HG02642 (cell line): Measurements from ENCODE around the gene NLGN1.
"Not testable (repeated sequence)": the region's sequence is repeated elsewhere in the genome, so short reads cannot be mapped to it uniquely, and the experiment has no call there.

ENCODE experiments used
- ATAC-seq: cut with Tn5 transposase; IDR thresholded peaks from one replicate; pipeline ENCODE4 v1.9.1; 2021; ENCODE audit warnings: mild to moderate bottlenecking; ENCODE audit not compliant: unreplicated experiment, poor library complexity

NLGN1 gene

DNA sequence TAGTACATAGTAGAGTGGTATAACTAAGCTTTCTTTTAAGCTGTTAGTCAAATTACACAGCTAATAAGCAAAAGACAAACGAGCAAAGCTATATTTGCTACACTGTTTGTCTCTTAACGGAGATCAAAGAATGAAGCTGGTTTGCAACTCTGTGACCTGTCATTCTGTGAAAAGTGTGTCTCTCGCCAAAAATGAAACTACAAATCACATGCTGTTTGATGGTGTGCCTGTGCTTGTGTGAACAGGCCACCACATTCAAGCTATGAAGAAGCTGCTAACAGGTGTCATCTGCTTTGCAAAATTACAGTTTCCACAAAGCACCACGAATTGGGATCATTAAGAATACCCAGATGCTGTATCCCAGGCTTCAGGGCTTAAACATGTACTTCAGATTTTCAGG is 793.8 kb downstream of the NLGN1 start:
- ATAC-seq: no peak

DNA sequence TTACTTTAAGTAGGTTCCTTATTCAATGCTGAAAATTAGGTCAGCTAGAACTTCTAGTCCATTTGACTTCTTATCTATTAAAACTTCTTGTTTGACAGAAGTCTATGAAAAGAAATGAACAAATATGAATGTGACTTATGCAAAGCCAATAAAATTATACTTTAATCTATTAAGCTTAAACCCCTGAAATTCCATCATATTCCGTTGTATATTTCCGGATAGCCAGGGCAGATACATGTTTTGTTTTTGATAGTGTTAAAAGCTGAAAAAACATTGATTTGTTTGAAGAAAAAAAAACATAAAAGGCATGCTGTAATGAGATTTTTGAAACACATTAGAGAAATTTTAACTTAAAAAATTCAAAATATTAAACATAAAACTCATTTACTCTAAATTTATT is 794.4 kb downstream of the NLGN1 start:
- no peak for ATAC-seq

DNA sequence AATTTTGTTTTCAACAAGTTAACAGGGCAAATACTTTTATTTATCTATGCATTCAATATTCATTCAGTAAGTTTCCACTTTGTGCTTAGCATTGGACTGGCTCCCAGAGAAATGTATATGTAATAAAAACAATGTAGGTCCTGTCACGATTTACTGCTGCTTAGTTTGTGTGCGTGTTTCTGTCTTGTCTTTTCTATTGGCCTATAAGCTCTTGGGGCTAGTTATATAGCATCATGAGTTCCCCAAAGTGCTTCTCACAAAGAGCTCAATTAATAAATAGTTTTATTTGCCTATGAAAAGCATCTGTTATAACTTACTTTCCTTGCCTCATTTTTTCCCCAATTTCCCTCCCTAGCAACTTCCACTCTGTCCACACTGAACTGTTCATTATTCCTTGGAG is 794.9 kb downstream of the NLGN1 start:
- no peak for ATAC-seq

GRCh38 chr3:174193604-174194003 is 796.1 kb downstream of the NLGN1 start:
- ATAC-seq: no peak

DNA sequence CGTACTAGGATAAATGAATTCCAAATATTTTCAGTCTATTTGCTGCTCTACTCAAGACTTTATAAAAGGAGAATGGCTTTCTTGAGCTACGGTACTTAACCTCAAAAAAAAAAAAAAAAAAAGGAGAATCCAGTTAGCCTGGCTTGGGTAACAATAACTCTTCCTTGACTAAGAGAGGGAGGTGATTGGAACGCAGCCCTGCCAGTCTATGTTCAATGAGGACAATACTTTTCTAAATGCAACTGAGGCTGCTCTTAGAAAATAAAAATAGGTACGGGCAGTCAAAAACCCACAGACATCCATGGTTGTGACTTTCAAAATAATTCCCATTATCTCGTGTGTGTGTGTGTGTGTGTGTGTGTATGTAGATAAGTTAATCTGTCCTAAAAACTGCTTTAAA is 799.9 kb downstream of the NLGN1 start:
- ATAC-seq: no peak

- no peak for ATAC-seq
These were observed 800.7 kb downstream of the NLGN1 start for GRCh38 chr3:174198199-174198598.

DNA sequence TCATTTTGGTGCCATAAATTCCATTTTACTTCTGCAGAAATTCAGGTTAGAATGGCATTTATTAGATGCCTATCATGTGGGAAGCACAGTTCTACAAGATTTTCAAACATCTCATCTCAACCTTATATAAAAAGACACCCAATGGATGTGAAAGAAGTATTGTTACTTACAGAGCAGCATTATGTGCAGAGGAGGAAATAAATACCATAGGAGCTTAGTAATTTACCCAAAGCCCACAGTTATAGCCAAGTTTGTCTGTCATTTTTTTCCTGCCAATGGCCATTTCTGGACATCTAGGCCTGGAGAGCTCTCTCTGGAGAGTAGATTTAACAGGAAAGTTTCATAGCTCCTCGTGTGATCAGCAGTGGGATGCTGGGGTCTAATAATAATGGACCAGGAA is 802.2 kb downstream of the NLGN1 start:
- no peak for ATAC-seq

DNA sequence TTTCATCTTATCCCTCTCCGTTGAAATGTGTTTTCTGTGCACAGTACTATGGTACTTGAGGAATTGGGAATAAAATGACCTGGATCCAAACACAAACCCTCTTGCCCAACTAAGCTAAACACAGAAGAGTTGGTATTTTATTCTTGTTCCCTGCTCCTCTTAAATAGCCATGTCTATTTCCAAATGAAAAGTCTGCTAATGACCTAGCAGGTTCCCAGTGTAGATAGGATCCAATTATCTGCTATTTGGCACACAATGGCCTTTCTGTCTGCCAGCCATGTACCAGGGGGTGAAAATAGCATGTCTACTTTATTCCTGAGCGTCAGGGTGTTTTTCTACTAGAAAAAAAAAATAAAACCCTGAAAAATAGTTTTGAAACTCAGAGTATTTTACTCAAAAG is 804.6 kb downstream of the NLGN1 start:
- ATAC-seq: no peak

DNA sequence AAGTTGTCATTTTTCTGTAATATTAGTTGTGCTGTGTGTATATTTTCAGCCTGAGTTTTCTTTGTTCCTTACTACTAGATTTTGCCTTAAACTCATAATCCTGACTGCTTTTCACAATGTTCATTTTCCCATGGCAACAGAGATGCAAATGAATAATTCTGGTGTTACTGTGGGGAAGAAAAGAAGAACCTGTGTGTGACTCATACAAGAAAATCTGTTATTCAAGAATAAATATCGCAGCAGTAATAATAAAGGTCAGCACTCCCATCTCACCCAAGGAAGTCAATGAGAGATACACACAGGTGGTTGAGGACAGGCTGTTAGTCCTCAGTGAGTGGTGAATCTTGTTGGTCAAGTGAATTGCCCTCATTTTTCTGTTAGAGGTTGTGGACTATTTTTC is 805.0 kb downstream of the NLGN1 start:
- ATAC-seq: no peak

- no peak for ATAC-seq
These were observed 807.2 kb downstream of the NLGN1 start for GRCh38 chr3:174204765-174205164.

DNA sequence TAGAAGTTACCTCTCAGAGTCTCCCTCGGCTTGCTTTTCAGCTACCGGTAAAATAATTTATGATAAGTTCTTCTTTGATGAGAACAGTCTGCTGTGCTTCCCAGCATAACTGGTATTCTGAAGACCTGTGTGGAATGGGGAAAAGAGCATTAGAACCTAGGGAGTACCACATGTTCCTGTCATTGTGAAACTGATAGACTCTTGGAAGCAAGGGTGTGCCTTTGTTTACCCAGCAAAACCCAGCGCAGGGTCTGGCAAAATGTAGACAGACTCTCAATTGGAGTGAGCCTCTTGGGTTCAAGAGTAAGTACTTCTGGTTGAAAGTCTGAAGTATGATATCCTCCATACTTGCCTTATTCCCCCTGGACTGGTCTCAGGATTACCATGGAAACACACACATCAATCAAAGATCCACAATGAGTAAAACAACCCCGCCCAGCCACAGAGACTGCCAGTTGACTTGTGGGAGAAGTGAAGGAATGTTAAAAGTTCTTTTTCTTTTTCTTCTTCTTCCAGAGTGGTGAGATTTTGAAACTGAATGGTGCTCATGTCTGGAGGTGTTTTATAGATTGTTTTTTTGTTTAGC is 809.2 kb downstream of the NLGN1 start:
- no peak for ATAC-seq

DNA sequence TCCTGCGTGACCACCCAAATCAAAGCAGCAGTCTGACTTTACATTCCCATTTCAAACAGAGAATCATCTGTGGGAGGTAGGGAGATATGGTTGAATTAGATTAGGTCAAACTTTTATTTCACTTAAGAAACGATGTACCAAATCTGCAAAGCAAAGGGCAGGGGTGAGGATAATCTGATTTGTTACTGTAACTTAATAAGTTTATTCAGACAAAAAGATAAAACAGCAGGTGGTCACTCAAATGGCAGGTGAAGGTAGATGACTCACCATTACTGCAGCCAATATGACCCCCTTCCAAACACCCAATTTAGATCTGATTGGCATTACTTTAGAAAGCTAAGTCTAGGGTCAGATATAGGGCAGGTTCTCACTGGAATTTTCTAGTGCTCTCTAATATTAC is 810.6 kb downstream of the NLGN1 start:
- ATAC-seq: no peak

GRCh38 chr3:174211896-174212295 is 814.4 kb downstream of the NLGN1 start:
- not testable (repeated sequence) for ATAC-seq

GRCh38 chr3:174215456-174215855 is 817.9 kb downstream of the NLGN1 start:
- ATAC-seq: no peak

DNA sequence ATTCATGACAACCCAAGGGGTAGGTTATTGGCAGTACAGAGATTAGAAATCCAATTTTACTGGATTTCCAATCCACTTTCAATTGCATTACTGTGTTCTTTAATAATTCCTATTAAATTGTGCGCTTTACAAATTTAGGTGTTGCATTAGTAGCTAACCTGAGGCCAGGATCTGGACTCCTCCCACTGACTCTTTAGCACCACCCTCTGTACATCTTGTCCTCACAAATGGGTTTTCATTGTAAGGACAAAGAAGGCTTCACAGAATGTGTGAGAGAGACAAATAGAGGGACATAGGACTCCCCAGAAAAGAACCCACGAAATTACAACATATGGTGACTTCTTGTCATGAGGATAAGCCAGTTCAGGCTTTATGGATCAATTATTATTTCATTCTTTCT is 818.5 kb downstream of the NLGN1 start:
- ATAC-seq: no peak

DNA sequence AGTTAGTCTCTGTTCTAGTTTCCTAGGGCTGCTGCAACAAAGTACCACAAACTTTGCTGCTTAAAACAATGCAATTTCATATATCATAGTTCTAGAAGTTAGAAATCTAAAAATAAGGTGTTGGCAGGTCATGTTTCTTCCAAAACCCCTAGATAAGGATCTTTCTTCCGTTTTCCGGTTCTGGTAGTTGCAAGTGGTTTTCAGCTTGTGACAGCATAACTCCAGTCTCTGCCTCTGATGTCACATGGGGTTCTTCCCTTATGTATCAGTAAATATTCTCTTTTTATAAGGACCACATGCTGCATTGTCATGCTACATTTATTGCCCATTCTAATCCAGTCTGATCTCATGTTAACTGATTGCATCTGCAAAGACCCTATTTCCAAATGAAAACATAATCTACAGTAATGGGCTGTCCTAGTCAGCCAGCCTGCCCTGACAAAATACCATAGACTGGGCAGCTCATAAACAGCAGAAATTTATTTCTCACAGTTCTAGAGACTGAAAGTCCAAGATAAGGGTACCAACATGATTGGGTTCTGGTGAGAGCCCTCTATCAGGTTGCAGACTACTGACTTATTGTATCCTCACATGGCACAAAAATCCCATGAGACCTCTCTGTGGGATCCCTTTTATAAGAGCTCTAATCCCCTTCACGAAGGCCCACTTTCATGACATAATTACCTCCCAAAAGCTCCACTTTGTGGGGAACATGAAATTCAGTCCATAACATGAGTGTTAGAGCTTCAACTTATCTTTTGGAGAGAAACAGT is 819.6 kb downstream of the NLGN1 start:
- no peak for ATAC-seq

- ATAC-seq: no peak
These were observed 820.5 kb downstream of the NLGN1 start for GRCh38 chr3:174218016-174218415.

DNA sequence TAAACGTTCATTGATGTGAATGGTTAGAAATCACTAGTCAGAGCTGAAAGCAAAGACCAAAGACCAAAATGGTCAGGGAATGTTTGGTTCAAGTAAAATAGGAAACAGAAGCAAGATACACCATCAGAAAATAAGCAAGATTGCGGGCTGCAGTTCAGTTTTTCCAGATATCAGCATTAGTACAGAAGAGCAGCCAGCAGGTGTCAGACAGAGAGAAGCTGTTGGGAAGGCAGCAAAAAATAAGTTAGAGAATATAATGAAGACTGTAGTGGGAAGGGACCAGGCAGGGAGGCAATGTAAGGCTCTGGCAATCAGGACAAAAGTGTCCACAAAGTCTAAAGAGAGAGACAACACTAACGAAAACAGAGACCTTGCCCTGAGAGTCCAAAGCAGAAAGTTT is 822.2 kb downstream of the NLGN1 start:
- no peak for ATAC-seq

GRCh38 chr3:174220775-174221554 is 823.4 kb downstream of the NLGN1 start:
- ATAC-seq: no peak

GRCh38 chr3:174223042-174223441 is 825.5 kb downstream of the NLGN1 start:
- no peak for ATAC-seq

GRCh38 chr3:174223626-174224025 is 826.1 kb downstream of the NLGN1 start:
- no peak for ATAC-seq
